ENCODE measurements around the gene PRMT9. TPM values are rescaled to one million over a fixed set of nuclear protein-coding genes. Genes with fewer than 3 reads are reported as not detected.

The PRMT9 gene
- total and polyA plus RNA-seq, 8 donors: 7.4 to 28.6 (median 22.9) TPM

- Histone ChIP-seq H3K9me3 (no peaks in the 10 kb centered on the region), H3K4me1 (peaks cover 10 to 37% of the 10 kb centered on the region in 2 donors), H3K36me3 (no peaks in the 10 kb centered on the region), H3K27me3 (no peaks in the 10 kb centered on the region), H3K27ac (peak within 1 kb of the TSS; percentile 83 to 85), H3K4me3 (peak within 1 kb of the TSS; percentile 69 to 76)
- peak; percentile 99 for ATAC-seq
- intact Hi-C loops (cut with DNase I): loop anchor here in 1 of 2 donors (10.0 kb wide), 1 partner anchor 247 kb away; no protein-coding TSS in a partner anchor
- DNase-seq: peak; percentile 87 to 98 (median 96)
- peak in 1 of 2 donors; percentile 17 for TF ChIP-seq CTCF (IDR thresholded peaks at IDR 0.05)
These were observed 66.7 kb downstream of the PRMT9 start, which contains the start of gene TMEM184C for GRCh38 chr4:147617173-147617840. TSS of gene TMEM184C (plus strand) at chr4:147617397. CDS start at chr4:147617957, 560 bp downstream.

- H3K4me3 ChIP-seq: peak overlapping the region; percentile 69 to 76
- TF ChIP-seq CTCF (IDR thresholded peaks at IDR 0.05): no peak
- H3K36me3 ChIP-seq: no peaks in the 10 kb centered on the region
- H3K4me1 ChIP-seq: peaks cover 10 to 37% of the 10 kb centered on the region in 2 donors
- H3K27me3 ChIP-seq: no peaks in the 10 kb centered on the region
- DNase-seq (no peak), ATAC-seq (peak; percentile 3)
- no peaks in the 10 kb centered on the region for H3K9me3 ChIP-seq
- intact Hi-C loops (cut with DNase I): loop anchor here in 1 of 2 donors (10.0 kb wide), 1 partner anchor 248 kb away; no protein-coding TSS in a partner anchor
- peak overlapping the region in 1 of 2 donors; percentile 85 for H3K27ac ChIP-seq
These were observed 67.2 kb downstream of the PRMT9 start for GRCh38 chr4:147616849-147617172.

DNA sequence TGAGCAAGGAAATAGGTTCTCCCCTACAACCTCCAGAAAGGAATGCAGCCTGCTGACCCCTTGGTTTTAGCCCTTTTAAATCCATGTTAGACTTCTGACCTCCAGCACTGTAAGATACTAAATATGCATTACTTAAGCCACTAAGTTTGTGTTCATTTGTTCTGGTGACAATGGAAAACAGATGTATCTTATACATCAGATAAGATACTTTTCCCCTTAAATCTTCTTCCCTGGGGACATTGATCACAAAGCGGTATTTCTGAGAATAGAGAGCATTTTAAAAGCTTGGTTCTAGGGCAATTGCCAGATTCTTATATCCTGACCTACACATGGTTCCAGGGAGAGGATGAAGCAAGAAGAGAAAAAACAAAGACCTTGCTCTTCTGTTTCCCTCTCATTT lies 73.3 kb downstream of the PRMT9 start:
- H3K27ac ChIP-seq: no peak overlapping the region
- no peaks in the 10 kb centered on the region for H3K9me3 ChIP-seq
- H3K27me3 ChIP-seq: no peaks in the 10 kb centered on the region
- intact Hi-C loops (cut with DNase I): loop anchor here in 1 of 2 donors (10.0 kb wide), 1 partner anchor 254 kb away; no protein-coding TSS in a partner anchor
- no peaks in the 10 kb centered on the region for H3K36me3 ChIP-seq
- H3K4me3 ChIP-seq: no peak overlapping the region
- H3K4me1 ChIP-seq: no peaks in the 10 kb centered on the region
- DNase-seq (no peak), ATAC-seq (no peak)
- TF ChIP-seq CTCF (IDR thresholded peaks at IDR 0.05): no peak

DNA sequence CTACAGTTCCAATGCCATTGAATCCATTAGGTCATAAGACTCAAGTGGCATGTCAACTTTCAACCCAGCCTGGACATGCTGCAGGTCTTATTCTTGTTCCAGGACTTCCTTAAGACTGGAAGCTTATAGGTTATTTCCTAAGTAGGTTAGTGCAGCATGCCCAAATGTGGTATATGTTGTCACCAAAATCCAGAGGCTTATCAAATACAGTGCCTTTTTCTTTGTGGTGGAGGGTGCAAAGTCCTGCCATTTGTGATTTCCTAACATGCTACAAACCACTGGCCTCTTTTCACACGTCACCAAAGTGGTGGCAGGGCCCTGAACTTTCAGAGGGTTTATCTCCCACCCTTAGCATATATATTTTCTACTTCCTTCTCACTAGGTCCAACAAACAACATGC lies 76.5 kb downstream of the PRMT9 start:
- no peak for TF ChIP-seq CTCF (IDR thresholded peaks at IDR 0.05)
- intact Hi-C loops (cut with DNase I): no loop called here

GRCh38 chr4:147605499-147605898 lies 78.5 kb downstream of the PRMT9 start:
- TF ChIP-seq CTCF (IDR thresholded peaks at IDR 0.05): no peak
- H3K27me3 ChIP-seq: no peaks in the 10 kb centered on the region
- no peaks in the 10 kb centered on the region for H3K36me3 ChIP-seq
- no peaks in the 10 kb centered on the region for H3K4me1 ChIP-seq
- ATAC-seq (no peak), DNase-seq (no peak)
- intact Hi-C loops (cut with DNase I): no loop called here
- H3K4me3 ChIP-seq: no peak overlapping the region
- H3K9me3 ChIP-seq: no peaks in the 10 kb centered on the region
- no peak overlapping the region for H3K27ac ChIP-seq

More for the DNA sequence above, 76.5 kb downstream of the PRMT9 start:
- Histone ChIP-seq H3K4me1 (no peaks in the 10 kb centered on the region), H3K27me3 (no peaks in the 10 kb centered on the region), H3K4me3 (no peak overlapping the region), H3K9me3 (no peaks in the 10 kb centered on the region), H3K27ac (no peak overlapping the region), H3K36me3 (no peaks in the 10 kb centered on the region)
- ATAC-seq: no peak
- no peak for DNase-seq

All from left lung (tissue), 10 donors.